HepG2 (cell line): ENCODE measurements around the gene SHANK3. TPM values are rescaled to one million over a fixed set of nuclear protein-coding genes. Genes with fewer than 3 reads are reported as not detected.

Experiments
- ATAC-seq: fragments of 200-7000 bp; cut with Tn5 transposase; 3 replicates; pipeline ENCODE4 v1.9.1; 2020; ENCODE audit warnings: mild to moderate bottlenecking, moderate library complexity
- BruUV-seq: library from RNA; stranded (reverse); fragments of 400-500 nt; replicated peaks from 2 replicates; lab custom pipeline; 2021; lab: Mats Ljungman, UMichigan
- CTCF ChIA-PET: fragments of 300-600 bp; formaldehyde crosslinking; extraction: SDS; loops from one replicate; lab custom pipeline; 2021; ENCODE audit warnings: low total read pairs, inconsistent platforms, low intra/inter-chr PET ratio; lab: Yijun Ruan, JAX
- POLR2A ChIA-PET: fragments of 350-600 bp; sonication (Branson Sonifier 250); formaldehyde crosslinking; loops from one replicate; lab custom pipeline; 2020; ENCODE audit warnings: antibody characterized with exemption, inconsistent platforms; lab: Yijun Ruan, JAX
- DNase-seq: peaks from one replicate; pipeline ENCODE4 v3.0.0-alpha.2; 2015; ENCODE audit warnings: low spot score
- FAIRE-seq: peaks from 3 replicates; lab custom pipeline; 2011; peaks lifted over from hg19 to GRCh38; lab: Jason Lieb, UNC
- H2AFZ ChIP-seq: one replicate; pipeline ENCODE4 v1.6.1; 2011; ENCODE audit warnings: low read length, inconsistent platforms
- H3K27ac ChIP-seq: fragments of 300-600 bp; 3 replicates; pipeline ENCODE4 v1.8.0; 2011; ENCODE audit warnings: mixed run types, mild to moderate bottlenecking, mixed read lengths, low read length, inconsistent platforms; ENCODE audit not compliant: insufficient read depth; ENCODE audit errors: extremely low read length
- H3K27me3 ChIP-seq, 2 experiments: fragments of 200-600 bp in 1 of 2; 2 replicates in 1 of 2; 3 replicates in 1 of 2; pipeline versions ENCODE4 v1.6.0 to v1.8.0; 2011; ENCODE audit warnings: low read length in 2 of 2, mild to moderate bottlenecking in 2 of 2, moderate library complexity in 2 of 2, inconsistent platforms in 1 of 2; ENCODE audit not compliant: insufficient read depth in 2 of 2, control insufficient read depth in 1 of 2
- H3K36me3 ChIP-seq, 2 experiments: fragments of 200-600 bp in 1 of 2; replicated peaks in 1 of 2; 2 replicates in 1 of 2; 3 replicates in 1 of 2; pipeline versions ENCODE4 v1.5.1 to v1.8.0; 2011; ENCODE audit warnings: low read length in 2 of 2, inconsistent platforms in 1 of 2; ENCODE audit not compliant: insufficient read depth in 2 of 2, control insufficient read depth in 1 of 2
- H3K4me1 ChIP-seq: 2 replicates; pipeline ENCODE4 v1.5.1; 2012; ENCODE audit warnings: low read length, inconsistent platforms; ENCODE audit not compliant: insufficient read depth
- H3K4me2 ChIP-seq: 2 replicates; pipeline ENCODE4 v1.6.0; 2011; ENCODE audit warnings: low read depth, low read length, inconsistent platforms
- H3K4me3 ChIP-seq, 3 experiments: fragments of 200-600 bp in 1 of 3; sonication (generic), shearing (Covaris generic) in 1 of 3; replicated peaks in 1 of 3; 2 replicates each; pipeline ENCODE4 v1.5.1; 2011 to 2016; ENCODE audit warnings: low read length in 3 of 3, inconsistent platforms in 2 of 3, low read depth in 2 of 3, mild to moderate bottlenecking in 2 of 3, control low read depth in 1 of 3, mixed read lengths in 1 of 3; ENCODE audit not compliant: insufficient read depth in 1 of 3
- H3K79me2 ChIP-seq: one replicate; pipeline ENCODE4 v1.6.1; 2011; ENCODE audit warnings: low read length, inconsistent platforms; ENCODE audit not compliant: insufficient read depth
- H3K9ac ChIP-seq: 2 replicates; pipeline ENCODE4 v1.6.0; 2011; ENCODE audit warnings: mild to moderate bottlenecking, low read depth, low read length, inconsistent platforms; ENCODE audit not compliant: insufficient read depth
- H3K9me3 ChIP-seq: 2 replicates; pipeline ENCODE4 v1.5.1; 2012; ENCODE audit warnings: mild to moderate bottlenecking, low read length
- H4K20me1 ChIP-seq: 2 replicates; pipeline ENCODE4 v1.6.0; 2011; ENCODE audit warnings: inconsistent platforms, mild to moderate bottlenecking, low read length, moderate library complexity; ENCODE audit not compliant: insufficient read depth
- ARNT ChIP-seq: fragments of 450-650 bp; IDR thresholded peaks from 2 replicates; pipeline ENCODE4 v1.6.1; 2017
- DNMT1 ChIP-seq: sonication (generic); formaldehyde crosslinking; IDR thresholded peaks from 2 replicates; pipeline ENCODE4 v1.5.1; 2020; ENCODE audit warnings: mild to moderate bottlenecking, missing genetic modification reagents
- EEA1 ChIP-seq: sonication (generic); formaldehyde crosslinking; IDR thresholded peaks from 2 replicates; pipeline ENCODE4 v1.5.1; 2020; ENCODE audit warnings: mild to moderate bottlenecking, missing genetic modification reagents, borderline replicate concordance
- FOXK1 ChIP-seq: sonication (generic); formaldehyde crosslinking; IDR thresholded peaks from 2 replicates; pipeline ENCODE4 v1.4.0; 2020; ENCODE audit warnings: low read depth, missing genetic modification reagents, borderline replicate concordance
- GATA4 ChIP-seq: sonication (generic); IDR thresholded peaks from 2 replicates; pipeline ENCODE4 v1.6.1; 2016; ENCODE audit warnings: antibody characterized with exemption, low read depth, borderline replicate concordance
- GATAD1 ChIP-seq: IDR thresholded peaks from 2 replicates; pipeline ENCODE4 v1.6.1; 2016; ENCODE audit warnings: missing genetic modification reagents, missing compliant biosample characterization
- HNF4A ChIP-seq: sonication (generic); formaldehyde crosslinking; IDR thresholded peaks from 2 replicates; pipeline ENCODE4 v1.4.0; 2020; ENCODE audit warnings: missing genetic modification reagents
- MIER3 ChIP-seq: IDR thresholded peaks from 2 replicates; pipeline ENCODE4 v1.6.1; 2016; ENCODE audit warnings: missing compliant biosample characterization, borderline replicate concordance
- SIN3A ChIP-seq: IDR thresholded peaks from 2 replicates; pipeline ENCODE4 v1.6.1; 2011; ENCODE audit warnings: low read depth, mild to moderate bottlenecking, control low read depth, low read length, borderline replicate concordance
- SP5 ChIP-seq: IDR thresholded peaks from 2 replicates; pipeline ENCODE4 v1.6.1; 2016; ENCODE audit warnings: low read depth, borderline replicate concordance
- ZBTB7A ChIP-seq: sonication (generic); formaldehyde crosslinking; IDR thresholded peaks from 2 replicates; pipeline ENCODE4 v1.8.0; 2022; ENCODE audit warnings: mild to moderate bottlenecking, missing genetic modification reagents
- ZC3H13 ChIP-seq: sonication (generic); formaldehyde crosslinking; IDR thresholded peaks from 2 replicates; pipeline ENCODE4 v1.8.1; 2023; ENCODE audit warnings: mild to moderate bottlenecking, missing genetic modification reagents, moderate library complexity
- ZNF431 ChIP-seq: sonication (generic); formaldehyde crosslinking; IDR thresholded peaks from 2 replicates; pipeline ENCODE4 v1.9.0; 2022; ENCODE audit warnings: missing genetic modification reagents, low read depth, mild to moderate bottlenecking, borderline replicate concordance
- ZNF616 ChIP-seq: sonication (generic); formaldehyde crosslinking; IDR thresholded peaks from 2 replicates; pipeline ENCODE4 v1.5.0; 2020; ENCODE audit warnings: low read depth, mild to moderate bottlenecking, missing genetic modification reagents
- ZSCAN20 ChIP-seq: sonication (generic); formaldehyde crosslinking; IDR thresholded peaks from 2 replicates; pipeline ENCODE4 v1.4.0; 2020; ENCODE audit warnings: missing genetic modification reagents, mild to moderate bottlenecking, borderline replicate concordance
- WGBS: methylation state at CpG from one replicate; pipeline ENCODE4 v1.1.6; 2017; ENCODE audit warnings: low lambda C conversion rate; 5-methylcytosine and 5-hydroxymethylcytosine counted together
- in situ Hi-C: cut with HindIII; loops from 2 replicates; pipeline ENCODE4 v1.10.0; 2017; ENCODE audit warnings: low pct_unique_long_range_greater_than_20kb; ENCODE audit not compliant: extremely low pct_ligation_motif_present
- intact Hi-C: fragments of 100-400 bp; cut with micrococcal nuclease; formaldehyde crosslinking; loops from one replicate; pipeline ENCODE4 v1.10.0; 2022; ENCODE audit not compliant: unreplicated experiment
- polyA plus RNA-seq, 8 experiments: library from polyadenylated mRNA; depleted of rRNA in 3 of 8; stranded (reverse) in 7 of 8; unstranded in 1 of 8; fragments of >200 nt; fragmentation: Illumina TruSeq in 4 of 8; extraction: Trizol in 4 of 8; gene quantifications; 2 replicates each; pipeline versions ENCODE4 v1.2.1 to v1.2.3, GENCODE V29; 2011 to 2016; ENCODE audit warnings: low read depth in 4 of 8, missing spikeins in 1 of 8, mixed read lengths in 1 of 8; ENCODE audit not compliant: insufficient read depth in 1 of 8
- total RNA-seq, 5 experiments: library from RNA; depleted of rRNA; stranded (reverse); fragments of >200 nt; fragmentation: Illumina TruSeq; extraction: Trizol; gene quantifications; 2 replicates each; pipeline ENCODE4 v1.2.3, GENCODE V29; 2016; ENCODE audit warnings: low read depth in 1 of 5
- TF ChIP-seq, protein P1 (sequence below): sonication (generic); formaldehyde crosslinking; IDR thresholded peaks from 2 replicates; pipeline ENCODE4 v1.9.0; 2021; ENCODE audit warnings: mild to moderate bottlenecking, missing genetic modification reagents
- TF ChIP-seq, protein P2 (sequence below): sonication (generic); formaldehyde crosslinking; IDR thresholded peaks from 2 replicates; pipeline ENCODE4 v1.5.0; 2020; ENCODE audit warnings: missing genetic modification reagents, mild to moderate bottlenecking, borderline replicate concordance
- TF ChIP-seq, protein P3 (sequence below): IDR thresholded peaks from 2 replicates; pipeline ENCODE4 v1.6.1; 2016; ENCODE audit warnings: mild to moderate bottlenecking, missing biosample characterization, missing genetic modification reagents

SHANK3 gene
- total and polyA plus RNA-seq, 2 of the 13 experiments (the other 11 are each of a cell fraction or from before 2014, with no cell fraction given), result 2.9 to 4.6 TPM

DNA sequence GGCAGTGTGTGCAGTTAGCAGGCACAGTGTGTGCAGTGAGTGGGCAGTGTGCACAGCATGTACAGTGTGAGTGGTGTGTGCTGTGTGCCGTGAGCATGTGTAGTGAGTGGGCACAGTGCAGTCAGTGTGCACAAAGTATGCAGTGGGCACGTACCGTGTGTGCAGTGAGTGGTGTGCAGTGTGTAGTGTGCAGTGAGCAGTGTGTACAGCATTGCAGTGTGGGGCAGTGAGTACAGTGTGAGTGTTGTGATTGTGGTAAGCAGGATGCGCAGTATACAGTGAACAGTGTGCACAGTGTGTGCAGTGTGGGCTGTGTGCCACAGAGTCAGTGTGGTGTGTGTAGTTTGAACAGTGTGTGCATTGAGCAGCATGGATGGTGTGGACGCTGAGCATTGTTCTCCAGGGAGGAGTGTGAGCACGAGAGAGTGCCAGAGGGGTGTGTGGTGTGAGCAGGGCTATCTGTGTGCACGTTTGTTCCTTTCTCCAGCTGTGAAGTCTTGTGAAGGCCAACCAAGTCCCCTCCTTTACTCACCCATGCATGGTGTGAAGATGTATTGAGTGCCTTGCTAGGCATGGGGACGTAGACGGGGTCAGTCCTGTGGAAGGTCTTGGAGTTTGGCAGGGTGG lies 3.0 kb downstream of the SHANK3 start:
- no peaks in the 10 kb centered on the region for H4K20me1 ChIP-seq
- H3K4me3 ChIP-seq, result peak overlapping the region; percentile 66 to 79 (median 68); a peak in 5 of 6 replicates
- no peak overlapping the region for H2AFZ ChIP-seq
- WGBS, result 81% methylated on average over 9 of the region's 9 CpGs
- H3K4me2 ChIP-seq, result peak overlapping the region; percentile 79
- POLR2A ChIA-PET, result interaction anchor here (1.1 to 1.3 kb wide), 2 partner anchors 34 to 35 kb away, joined by 3 to 4 read pairs; no protein-coding TSS in a partner anchor
- ATAC-seq (no peak), FAIRE-seq (no peak), DNase-seq (no peak)
- BruUV-seq, result no TSS peak
- H3K27me3 ChIP-seq, result peaks cover 2 to 17% of the 10 kb centered on the region in 2 experiments; a peak in 3 of 5 replicates
- H3K9ac ChIP-seq, result 0 out of 2 replicates have a peak overlapping the region, but pooled peaks have one; percentile 17
- CTCF ChIA-PET, result no interaction called here
- intact Hi-C loops (no loop called here), in situ Hi-C loops (no loop called here)
- H3K27ac ChIP-seq, result no peak overlapping the region
- H3K4me1 ChIP-seq, result peaks cover 47% of the 10 kb centered on the region
- no peaks in the 10 kb centered on the region for H3K9me3 ChIP-seq
- 0 out of 5 replicates have a peak, but pooled peaks cover 0 to 3% of the 10 kb centered on the region in 2 experiments for H3K36me3 ChIP-seq
- H3K79me2 ChIP-seq, result no peaks in the 10 kb centered on the region
- TF ChIP-seq MIER3 (CRISPR knock-in tag) (no peak), ZSCAN20 (CRISPR knock-in tag) (no peak), ZC3H13 (CRISPR knock-in tag) (0 out of 2 replicates have a peak, but pooled peaks have one; percentile 31), DNMT1 (CRISPR knock-in tag) (0 out of 2 replicates have a peak, but pooled peaks have one; percentile 15), GATA4 (no peak), ARNT (no peak), EEA1 (CRISPR knock-in tag) (0 out of 2 replicates have a peak, but pooled peaks have one; percentile 21), SIN3A (no peak), HNF4A (CRISPR knock-in tag) (no peak), SP5 (no peak), GATAD1 (CRISPR knock-in tag) (no peak), ZBTB7A (CRISPR knock-in tag) (peak; percentile 70), FOXK1 (no peak), ZNF431 (CRISPR knock-in tag) (no peak), ZNF616 (CRISPR knock-in tag) (0 out of 2 replicates have a peak, but pooled peaks have one; percentile 73)
- TF ChIP-seq, protein P1, sequence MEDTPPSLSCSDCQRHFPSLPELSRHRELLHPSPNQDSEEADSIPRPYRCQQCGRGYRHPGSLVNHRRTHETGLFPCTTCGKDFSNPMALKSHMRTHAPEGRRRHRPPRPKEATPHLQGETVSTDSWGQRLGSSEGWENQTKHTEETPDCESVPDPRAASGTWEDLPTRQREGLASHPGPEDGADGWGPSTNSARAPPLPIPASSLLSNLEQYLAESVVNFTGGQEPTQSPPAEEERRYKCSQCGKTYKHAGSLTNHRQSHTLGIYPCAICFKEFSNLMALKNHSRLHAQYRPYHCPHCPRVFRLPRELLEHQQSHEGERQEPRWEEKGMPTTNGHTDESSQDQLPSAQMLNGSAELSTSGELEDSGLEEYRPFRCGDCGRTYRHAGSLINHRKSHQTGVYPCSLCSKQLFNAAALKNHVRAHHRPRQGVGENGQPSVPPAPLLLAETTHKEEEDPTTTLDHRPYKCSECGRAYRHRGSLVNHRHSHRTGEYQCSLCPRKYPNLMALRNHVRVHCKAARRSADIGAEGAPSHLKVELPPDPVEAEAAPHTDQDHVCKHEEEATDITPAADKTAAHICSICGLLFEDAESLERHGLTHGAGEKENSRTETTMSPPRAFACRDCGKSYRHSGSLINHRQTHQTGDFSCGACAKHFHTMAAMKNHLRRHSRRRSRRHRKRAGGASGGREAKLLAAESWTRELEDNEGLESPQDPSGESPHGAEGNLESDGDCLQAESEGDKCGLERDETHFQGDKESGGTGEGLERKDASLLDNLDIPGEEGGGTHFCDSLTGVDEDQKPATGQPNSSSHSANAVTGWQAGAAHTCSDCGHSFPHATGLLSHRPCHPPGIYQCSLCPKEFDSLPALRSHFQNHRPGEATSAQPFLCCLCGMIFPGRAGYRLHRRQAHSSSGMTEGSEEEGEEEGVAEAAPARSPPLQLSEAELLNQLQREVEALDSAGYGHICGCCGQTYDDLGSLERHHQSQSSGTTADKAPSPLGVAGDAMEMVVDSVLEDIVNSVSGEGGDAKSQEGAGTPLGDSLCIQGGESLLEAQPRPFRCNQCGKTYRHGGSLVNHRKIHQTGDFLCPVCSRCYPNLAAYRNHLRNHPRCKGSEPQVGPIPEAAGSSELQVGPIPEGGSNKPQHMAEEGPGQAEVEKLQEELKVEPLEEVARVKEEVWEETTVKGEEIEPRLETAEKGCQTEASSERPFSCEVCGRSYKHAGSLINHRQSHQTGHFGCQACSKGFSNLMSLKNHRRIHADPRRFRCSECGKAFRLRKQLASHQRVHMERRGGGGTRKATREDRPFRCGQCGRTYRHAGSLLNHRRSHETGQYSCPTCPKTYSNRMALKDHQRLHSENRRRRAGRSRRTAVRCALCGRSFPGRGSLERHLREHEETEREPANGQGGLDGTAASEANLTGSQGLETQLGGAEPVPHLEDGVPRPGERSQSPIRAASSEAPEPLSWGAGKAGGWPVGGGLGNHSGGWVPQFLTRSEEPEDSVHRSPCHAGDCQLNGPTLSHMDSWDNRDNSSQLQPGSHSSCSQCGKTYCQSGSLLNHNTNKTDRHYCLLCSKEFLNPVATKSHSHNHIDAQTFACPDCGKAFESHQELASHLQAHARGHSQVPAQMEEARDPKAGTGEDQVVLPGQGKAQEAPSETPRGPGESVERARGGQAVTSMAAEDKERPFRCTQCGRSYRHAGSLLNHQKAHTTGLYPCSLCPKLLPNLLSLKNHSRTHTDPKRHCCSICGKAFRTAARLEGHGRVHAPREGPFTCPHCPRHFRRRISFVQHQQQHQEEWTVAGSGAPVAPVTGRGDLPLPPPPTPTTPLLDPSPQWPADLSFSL (CRISPR knock-in tag), result peak; percentile 83; the same call in 1 of the 2 replicates
- TF ChIP-seq, protein P2, sequence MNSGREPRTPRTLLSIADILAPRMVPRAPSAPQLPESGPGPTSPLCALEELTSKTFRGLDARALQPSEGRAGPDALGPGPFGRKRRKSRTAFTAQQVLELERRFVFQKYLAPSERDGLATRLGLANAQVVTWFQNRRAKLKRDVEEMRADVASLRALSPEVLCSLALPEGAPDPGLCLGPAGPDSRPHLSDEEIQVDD (CRISPR knock-in tag), result peak; percentile 30; the same call in 1 of the 2 replicates
- TF ChIP-seq, protein P3, sequence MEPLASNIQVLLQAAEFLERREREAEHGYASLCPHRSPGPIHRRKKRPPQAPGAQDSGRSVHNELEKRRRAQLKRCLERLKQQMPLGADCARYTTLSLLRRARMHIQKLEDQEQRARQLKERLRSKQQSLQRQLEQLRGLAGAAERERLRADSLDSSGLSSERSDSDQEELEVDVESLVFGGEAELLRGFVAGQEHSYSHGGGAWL (CRISPR knock-in tag), result no peak
